Thyroid gland (tissue), 4 donors: ENCODE data around the gene ASTL. TPM values are rescaled to one million over a fixed set of nuclear protein-coding genes. Genes with fewer than 3 reads are reported as not detected.
A peak's percentile ranks its signal among the peaks of the same experiment; 100 is the strongest.

Experiments used
- DNase-seq, 2 donors: peaks; one replicate each; pipeline ENCODE4 v3.0.0-alpha.2; 2019
- H3K27ac ChIP-seq, 3 donors: fragments of 200-600 bp; sonication (generic); 1 replicate in 2 of 3; 2 replicates in 1 of 3; pipeline ENCODE4 v1.5.1; 2016 to 2019; ENCODE audit warnings: mild to moderate bottlenecking in 1 of 3, moderate library complexity in 1 of 3
- H3K27me3 ChIP-seq: fragments of 200-600 bp; sonication (generic); one replicate; pipeline ENCODE4 v1.5.1; 2019
- H3K36me3 ChIP-seq, 2 donors: fragments of 200-600 bp; sonication (generic); one replicate each; pipeline ENCODE4 v1.5.1; 2016 to 2019
- H3K4me1 ChIP-seq, 2 donors: fragments of 200-600 bp; sonication (generic); one replicate each; pipeline ENCODE4 v1.5.1; 2017 to 2019
- H3K4me3 ChIP-seq, 3 donors: fragments of 200-600 bp; sonication (generic); replicated peaks in 1 of 3; 1 replicate in 2 of 3; 2 replicates in 1 of 3; pipeline ENCODE4 v1.5.1; 2016; ENCODE audit warnings: mild to moderate bottlenecking in 1 of 3
- H3K9me3 ChIP-seq: fragments of 200-600 bp; sonication (generic); one replicate; pipeline ENCODE4 v1.5.1; 2017
- CTCF ChIP-seq, 6 experiments: fragments of 200-600 bp in 3 of 6; fragments of 450-650 bp in 3 of 6; sonication (generic) in 3 of 6; IDR thresholded peaks; one replicate each; pipeline ENCODE4 v1.5.1; 2016 to 2019; ENCODE audit warnings: antibody characterized with exemption in 6 of 6, mild to moderate bottlenecking in 2 of 6, inconsistent platforms in 1 of 6, moderate library complexity in 1 of 6
- POLR2A ChIP-seq, 2 donors: fragments of 450-650 bp; IDR thresholded peaks; one replicate each; pipeline ENCODE4 v1.6.1; 2017; ENCODE audit warnings: antibody characterized with exemption in 2 of 2, mild to moderate bottlenecking in 2 of 2, moderate library complexity in 1 of 2
- WGBS, 2 donors: methylation state at CpG; one replicate each; pipeline ENCODE4 v1.1.5; 2017; 5-methylcytosine and 5-hydroxymethylcytosine counted together
- intact Hi-C: fragments of 100-400 bp; cut with DNase I; formaldehyde crosslinking; loops from one replicate; pipeline ENCODE4 v1.15.1; 2023
- total RNA-seq, 4 donors: library from RNA; depleted of rRNA; stranded (reverse); fragments of >200 nt; gene quantifications; one replicate each; pipeline ENCODE4 v1.2.3, GENCODE V29; 2016

ASTL gene
- total RNA-seq, 4 donors from 2014 or later, result not detected

DNA sequence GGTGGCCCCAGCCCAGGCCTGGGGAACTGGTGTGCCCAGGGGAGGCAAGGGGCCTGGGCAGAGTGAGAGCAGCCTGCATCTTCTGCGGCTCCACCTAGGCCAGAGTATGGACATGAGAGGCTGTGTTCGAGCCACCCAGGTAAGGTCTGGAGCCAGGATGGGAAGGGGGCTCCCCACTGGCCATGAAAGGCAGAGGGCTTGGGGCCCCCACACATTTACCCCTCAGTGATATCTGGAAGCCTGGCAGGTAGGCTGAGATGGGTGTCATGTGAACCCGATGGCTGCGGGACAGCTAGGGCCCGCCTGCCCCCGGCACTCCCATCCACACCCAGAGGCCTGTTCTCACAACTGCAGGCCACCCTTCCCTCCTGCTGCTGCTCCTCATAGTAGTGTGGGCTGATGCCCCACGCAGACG lies 35.1 kb downstream of the ASTL start:
- no peaks in the 10 kb centered on the region for H3K36me3 ChIP-seq
- H3K27me3 ChIP-seq, result no peaks in the 10 kb centered on the region
- H3K4me1 ChIP-seq, result peaks cover 0 to 9% of the 10 kb centered on the region in 2 donors
- no peaks in the 10 kb centered on the region for H3K9me3 ChIP-seq
- no peak overlapping the region for H3K27ac ChIP-seq
- intact Hi-C loops, result no loop called here
- TF ChIP-seq CTCF (IDR thresholded peaks at IDR 0.05) (no peak), POLR2A (IDR thresholded peaks at IDR 0.05) (no peak)
- 73 to 75% methylated on average over 7 to 8 of the region's 8 CpGs for WGBS, 2 donors
- DNase-seq, result peak in 1 of 2 donors; percentile 1
- no peak overlapping the region for H3K4me3 ChIP-seq

DNA sequence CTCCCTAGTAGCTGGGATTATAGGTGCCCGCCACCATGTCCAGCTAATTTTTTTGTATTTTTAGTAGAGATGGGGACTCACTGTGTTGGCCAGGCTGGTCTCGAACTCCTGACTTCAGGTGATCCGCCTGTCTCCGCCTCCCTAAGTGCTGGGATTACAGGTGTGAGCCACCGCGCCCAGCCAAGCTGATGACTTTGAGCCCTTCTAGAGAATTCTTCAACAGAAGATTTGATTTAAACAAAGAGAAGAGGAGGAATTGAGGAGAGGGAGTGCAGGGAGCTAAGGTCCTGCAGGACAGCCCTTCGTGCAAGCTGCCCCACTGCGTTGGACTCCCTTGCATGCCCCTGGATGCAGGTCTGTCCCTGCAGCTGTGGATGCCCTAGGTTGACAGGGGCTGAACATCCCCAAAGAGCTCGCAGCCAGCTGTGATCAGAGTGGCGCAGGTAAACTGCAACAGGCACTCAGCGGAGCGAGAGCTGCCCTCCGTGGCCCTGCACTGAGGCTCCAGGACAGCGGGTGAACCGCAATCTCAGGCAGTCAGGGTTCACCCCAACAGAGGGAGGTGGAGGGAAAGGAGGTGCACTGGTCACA lies 35.6 kb downstream of the ASTL start:
- intact Hi-C loops, result no loop called here
- no peaks in the 10 kb centered on the region for H3K9me3 ChIP-seq
- H3K4me1 ChIP-seq, result peaks cover 0 to 9% of the 10 kb centered on the region in 2 donors
- no peaks in the 10 kb centered on the region for H3K36me3 ChIP-seq
- TF ChIP-seq CTCF (IDR thresholded peaks at IDR 0.05) (no peak), POLR2A (IDR thresholded peaks at IDR 0.05) (no peak)
- no peaks in the 10 kb centered on the region for H3K27me3 ChIP-seq
- no peak overlapping the region for H3K27ac ChIP-seq
- no peak overlapping the region for H3K4me3 ChIP-seq
- peak in 1 of 2 donors; percentile 1 for DNase-seq
- WGBS, 2 donors, result 94 to 98% methylated on average over 11 to 15 of the region's 15 CpGs

GRCh38 chr2:96100893-96101304 lies 37.4 kb downstream of the ASTL start:
- H3K4me1 ChIP-seq, result peaks cover 0 to 9% of the 10 kb centered on the region in 2 donors
- no peaks in the 10 kb centered on the region for H3K27me3 ChIP-seq
- H3K27ac ChIP-seq, result no peak overlapping the region
- TF ChIP-seq CTCF (IDR thresholded peaks at IDR 0.05) (no peak), POLR2A (IDR thresholded peaks at IDR 0.05) (no peak)
- H3K36me3 ChIP-seq, result no peaks in the 10 kb centered on the region
- intact Hi-C loops, result no loop called here
- H3K4me3 ChIP-seq, result no peak overlapping the region
- H3K9me3 ChIP-seq, result no peaks in the 10 kb centered on the region
- peak in 1 of 2 donors; percentile 1 for DNase-seq
- WGBS, 2 donors, result 98 to 100% methylated on average over 3 of the region's 3 CpGs

DNA sequence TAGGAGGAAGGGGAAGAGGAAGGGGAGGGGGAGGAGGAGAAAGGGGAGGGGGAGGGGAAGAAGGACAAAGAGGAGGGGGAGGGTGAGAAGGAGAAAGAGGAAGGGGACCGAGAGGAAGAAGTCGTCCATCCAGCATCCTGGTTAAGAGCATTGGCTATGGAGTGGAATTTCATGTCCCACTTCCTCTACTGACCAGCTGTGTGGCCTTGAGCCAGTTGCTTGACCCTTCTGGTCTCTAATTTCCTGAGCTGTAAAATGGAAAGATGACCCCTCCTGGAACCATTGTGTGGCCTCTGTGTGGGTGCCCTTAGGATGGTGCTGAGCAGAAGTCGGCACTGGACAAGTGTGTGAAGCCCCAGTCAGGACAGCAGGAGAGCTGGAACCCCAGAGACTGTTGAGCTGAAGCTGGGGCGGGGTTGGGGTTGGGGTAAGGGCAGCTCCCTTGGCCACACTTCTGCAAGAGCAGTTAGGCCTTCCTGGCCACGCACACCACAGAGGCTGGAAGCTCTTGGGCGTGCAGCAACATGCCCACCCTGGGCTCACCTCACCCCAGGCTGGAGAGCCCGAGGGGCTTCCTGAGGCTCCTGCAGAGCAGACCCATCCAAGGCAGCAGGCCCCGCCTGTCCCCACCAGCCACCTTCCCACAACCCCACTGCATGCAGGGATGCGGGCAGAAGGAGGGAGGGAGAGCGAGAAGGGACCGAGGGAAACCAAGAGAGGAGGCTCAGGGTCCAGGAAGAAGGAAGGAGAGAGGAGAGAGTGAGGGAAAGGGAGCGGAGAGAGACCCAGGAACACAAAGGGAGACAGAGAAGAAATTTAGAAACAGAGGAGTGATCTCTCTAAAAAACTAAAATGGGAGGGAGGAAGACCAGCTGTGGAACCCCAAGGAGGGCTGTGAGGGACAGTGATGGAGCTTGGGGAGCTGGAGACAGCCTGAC lies 38.2 kb downstream of the ASTL start:
- DNase-seq, result peak in 1 of 2 donors; percentile 1
- intact Hi-C loops, result no loop called here
- H3K36me3 ChIP-seq, result no peaks in the 10 kb centered on the region
- peaks cover 0 to 9% of the 10 kb centered on the region in 2 donors for H3K4me1 ChIP-seq
- H3K9me3 ChIP-seq, result no peaks in the 10 kb centered on the region
- 70 to 77% methylated on average over 11 to 12 of the region's 12 CpGs for WGBS, 2 donors
- H3K4me3 ChIP-seq, result no peak overlapping the region
- H3K27me3 ChIP-seq, result no peaks in the 10 kb centered on the region
- TF ChIP-seq POLR2A (IDR thresholded peaks at IDR 0.05) (no peak), CTCF (IDR thresholded peaks at IDR 0.05) (no peak)
- H3K27ac ChIP-seq, result no peak overlapping the region
